ENCODE data around the gene C12orf57. TPM values are rescaled to one million over a fixed set of nuclear protein-coding genes. Genes with fewer than 3 reads are reported as not detected.

Gene C12orf57
- total and polyA plus RNA-seq, 2 of the 13 experiments (the other 11 are each of a cell fraction or from before 2014, with no cell fraction given) = 84.0 to 287 TPM

GRCh38 chr12:6899837-6900519 is 43.8 kb upstream of the C12orf57 start (continued):
- TF ChIP-seq ZNF704 (CRISPR knock-in tag; IDR thresholded peaks at IDR 0.05; ENCODE audit: borderline replicate concordance) (no peak), ZNF282 (IDR thresholded peaks at IDR 0.05; ENCODE audit: partially characterized antibody) (no peak), POLR2A (IDR thresholded peaks at IDR 0.05; ENCODE audit: insufficient read depth in 1 of 2, low read depth in 2 of 2, low read length in 2 of 2) (peak in 1 of 2 experiments; percentile 24; a peak in 1 of 4 replicates), U2AF2 (IDR thresholded peaks at IDR 0.05; ENCODE audit: low read depth, low read length) (peak; percentile 91; the same call in 1 of the 2 replicates), ZNF382 (CRISPR knock-in tag; IDR thresholded peaks at IDR 0.05; ENCODE audit: borderline replicate concordance) (no peak), REPIN1 (CRISPR knock-in tag; IDR thresholded peaks at IDR 0.05; ENCODE audit: borderline replicate concordance, low read depth) (no peak), ZNF512B (CRISPR knock-in tag; IDR thresholded peaks at IDR 0.05; ENCODE audit: borderline replicate concordance) (no peak), RNF2 (conservative IDR thresholded peaks at IDR 0.05; ENCODE audit: low read depth) (no peak), PAWR (CRISPR knock-in tag; IDR thresholded peaks at IDR 0.05; ENCODE audit: borderline replicate concordance) (no peak), FOXP1 (IDR thresholded peaks at IDR 0.05) (no peak), FOXP1 (CRISPR knock-in tag; IDR thresholded peaks at IDR 0.05) (no peak), ZFP91 (CRISPR knock-in tag; IDR thresholded peaks at IDR 0.05; ENCODE audit: borderline replicate concordance) (no peak), PRDM15 (CRISPR knock-in tag; IDR thresholded peaks at IDR 0.05) (no peak), RFX1 (IDR thresholded peaks at IDR 0.05) (peak; percentile 90), POLR2AphosphoS5 (IDR thresholded peaks at IDR 0.05; ENCODE audit: low read depth, low read length) (0 out of 2 replicates have a peak, but pooled peaks have one; percentile 21), LCORL (IDR thresholded peaks at IDR 0.05) (no peak), LCORL (CRISPR knock-in tag; IDR thresholded peaks at IDR 0.05) (no peak), ELF3 (CRISPR knock-in tag; IDR thresholded peaks at IDR 0.05) (0 out of 2 replicates have a peak, but pooled peaks have one; percentile 33), SMAD9 (CRISPR knock-in tag; IDR thresholded peaks at IDR 0.05) (no peak), TSC22D2 (CRISPR knock-in tag; IDR thresholded peaks at IDR 0.05; ENCODE audit: borderline replicate concordance) (no peak)
